Thyroid gland (tissue), 4 donors: ENCODE measurements around the gene LGI4.

ENCODE experiments used
- CTCF ChIP-seq, 6 experiments: fragments of 200-600 bp in 3 of 6; fragments of 450-650 bp in 3 of 6; sonication (generic) in 3 of 6; IDR thresholded peaks; one replicate each; pipeline ENCODE4 v1.5.1; 2016 to 2019; ENCODE audit warnings: antibody characterized with exemption in 6 of 6, mild to moderate bottlenecking in 2 of 6, inconsistent platforms in 1 of 6, moderate library complexity in 1 of 6
- POLR2A ChIP-seq, 2 donors: fragments of 450-650 bp; IDR thresholded peaks; one replicate each; pipeline ENCODE4 v1.6.1; 2017; ENCODE audit warnings: antibody characterized with exemption in 2 of 2, mild to moderate bottlenecking in 2 of 2, moderate library complexity in 1 of 2

- TF ChIP-seq CTCF (IDR thresholded peaks at IDR 0.05) (no peak), POLR2A (IDR thresholded peaks at IDR 0.05) (no peak)
Observed at GRCh38 chr19:35140207-35140961, 5.5 kb upstream of the LGI4 start.
